Tongue (tissue), 2 donors: ENCODE measurements around the gene MEA1. TPM values are rescaled to one million over a fixed set of nuclear protein-coding genes. Genes with fewer than 3 reads are reported as not detected.
A peak's percentile ranks its signal among the peaks of the same experiment; 100 is the strongest.

Experiments
- DNase-seq: peaks from one replicate; pipeline ENCODE4 v3.0.0-alpha.2; 2015
- total RNA-seq: library from RNA; depleted of rRNA; stranded (reverse); fragments of >200 nt; gene quantifications from one replicate; pipeline ENCODE4 v1.2.3, GENCODE V29; 2014

MEA1 gene
- total RNA-seq, 1 donor from 2014 or later = 23.8 TPM

- DNase-seq = no peak
These were observed 25.0 kb upstream of the MEA1 start for GRCh38 chr6:43038727-43039126.

- no peak for DNase-seq
These were observed 24.0 kb upstream of the MEA1 start for GRCh38 chr6:43037706-43038105.

GRCh38 chr6:43037197-43037596, 23.5 kb upstream of the MEA1 start:
- DNase-seq = no peak

- DNase-seq = no peak
These were observed 23.0 kb upstream of the MEA1 start for GRCh38 chr6:43036712-43037111.

GRCh38 chr6:43035495-43036194, 21.9 kb upstream of the MEA1 start:
- DNase-seq = no peak

GRCh38 chr6:43034190-43034525, 20.4 kb upstream of the MEA1 start:
- DNase-seq = no peak

GRCh38 chr6:43033496-43034189, 19.9 kb upstream of the MEA1 start:
- no peak for DNase-seq

GRCh38 chr6:43032326-43032725, 18.6 kb upstream of the MEA1 start:
- no peak for DNase-seq

- no peak for DNase-seq
These were observed 15.4 kb upstream of the MEA1 start for GRCh38 chr6:43029120-43029519.

GRCh38 chr6:43026365-43026764, 12.6 kb upstream of the MEA1 start:
- DNase-seq = no peak

- no peak for DNase-seq
These were observed 10.7 kb upstream of the MEA1 start for GRCh38 chr6:43024436-43024835.

- DNase-seq = peak; percentile 87
These were observed 7.7 kb upstream of the MEA1 start, which contains the start of gene RRP36 for GRCh38 chr6:43021270-43022047. RRP36 (plus strand) TSS chr6:43021623; CDS start chr6:43021655, 32 bp downstream.

- DNase-seq = peak; percentile 67
These were observed 7.1 kb upstream of the MEA1 start for GRCh38 chr6:43020847-43021246.

- no peak for DNase-seq
These were observed 6.4 kb upstream of the MEA1 start for GRCh38 chr6:43020052-43020705.

- no peak for DNase-seq
These were observed 5.4 kb upstream of the MEA1 start for GRCh38 chr6:43019152-43019551.

- DNase-seq = no peak
These were observed 3.2 kb upstream of the MEA1 start for GRCh38 chr6:43016943-43017334.

GRCh38 chr6:43016176-43016942, 2.6 kb upstream of the MEA1 start:
- DNase-seq = peak; percentile 63

- DNase-seq = peak; percentile 36
These were observed 726 bp upstream of the MEA1 start for GRCh38 chr6:43014434-43014909.

- DNase-seq = no peak
These were observed 476 bp downstream of the MEA1 start for GRCh38 chr6:43013097-43013842.

- no peak for DNase-seq
These were observed 1.4 kb downstream of the MEA1 start for GRCh38 chr6:43012364-43012763.

GRCh38 chr6:43011207-43011606, 2.5 kb downstream of the MEA1 start:
- no peak for DNase-seq
